HepG2 (cell line): ENCODE data around the gene ACAN. TPM values are rescaled to one million over a fixed set of nuclear protein-coding genes. Genes with fewer than 3 reads are reported as not detected.
A peak's percentile ranks its signal among the peaks of the same experiment; 100 is the strongest.

Source experiments
- CBFB ChIP-seq: sonication (generic); formaldehyde crosslinking; IDR thresholded peaks from 2 replicates; pipeline ENCODE4 v1.4.0; 2020; ENCODE audit warnings: missing genetic modification reagents
- CENPX ChIP-seq: sonication (generic); formaldehyde crosslinking; IDR thresholded peaks from 2 replicates; pipeline ENCODE4 v1.9.0; 2021; ENCODE audit warnings: mild to moderate bottlenecking, missing genetic modification reagents, moderate library complexity
- ESRRA ChIP-seq: sonication (generic); formaldehyde crosslinking; IDR thresholded peaks from 2 replicates; pipeline ENCODE4 v1.5.1; 2020; ENCODE audit warnings: mild to moderate bottlenecking, low read depth, missing genetic modification reagents
- ETV5 ChIP-seq: IDR thresholded peaks from 2 replicates; pipeline ENCODE4 v1.6.1; 2018; ENCODE audit warnings: missing biosample characterization, missing genetic modification reagents, inconsistent platforms, borderline replicate concordance
- HOXA7 ChIP-seq: sonication (generic); formaldehyde crosslinking; IDR thresholded peaks from 2 replicates; pipeline ENCODE4 v1.8.1; 2022; ENCODE audit warnings: mild to moderate bottlenecking, missing genetic modification reagents, moderate library complexity
- HOXA9 ChIP-seq: sonication (generic); formaldehyde crosslinking; IDR thresholded peaks from 2 replicates; pipeline ENCODE4 v1.8.1; 2022; ENCODE audit warnings: missing genetic modification reagents, mild to moderate bottlenecking, moderate library complexity, borderline replicate concordance
- KDM2A ChIP-seq: sonication (generic); formaldehyde crosslinking; IDR thresholded peaks from 2 replicates; pipeline ENCODE4 v1.4.0; 2020; ENCODE audit warnings: low read depth, missing genetic modification reagents, borderline replicate concordance
- KDM4B ChIP-seq: sonication (generic); formaldehyde crosslinking; IDR thresholded peaks from 2 replicates; pipeline ENCODE4 v1.4.0; 2020; ENCODE audit warnings: missing genetic modification reagents
- KMT2A ChIP-seq: sonication (generic); formaldehyde crosslinking; IDR thresholded peaks from 2 replicates; pipeline ENCODE4 v1.4.0; 2020; ENCODE audit warnings: missing genetic modification reagents
- MAFF ChIP-seq: IDR thresholded peaks from 2 replicates; pipeline ENCODE4 v1.6.1; 2011; ENCODE audit warnings: low read depth, low read length, improper control_type of control experiment
- MTF2 ChIP-seq: sonication (generic); formaldehyde crosslinking; IDR thresholded peaks from 2 replicates; pipeline ENCODE4 v1.5.0; 2020; ENCODE audit warnings: missing genetic modification reagents, borderline replicate concordance
- NFKB2 ChIP-seq: sonication (generic); formaldehyde crosslinking; IDR thresholded peaks from 2 replicates; pipeline ENCODE4 v1.4.0; 2020; ENCODE audit warnings: missing genetic modification reagents, borderline replicate concordance
- PHF8 ChIP-seq: sonication (generic); formaldehyde crosslinking; IDR thresholded peaks from 2 replicates; pipeline ENCODE4 v1.5.0; 2020; ENCODE audit warnings: missing genetic modification reagents
- SIN3A ChIP-seq: IDR thresholded peaks from 2 replicates; pipeline ENCODE4 v1.6.1; 2011; ENCODE audit warnings: low read depth, mild to moderate bottlenecking, control low read depth, low read length, borderline replicate concordance
- SIN3B ChIP-seq: fragments of 150-350 bp; IDR thresholded peaks from 2 replicates; pipeline ENCODE4 v1.6.1; 2014; ENCODE audit warnings: low read length
- SOX13 ChIP-seq, 3 experiments: fragments of 450-650 bp in 1 of 3; sonication (generic) in 1 of 3; formaldehyde crosslinking in 1 of 3; IDR thresholded peaks in 2 of 3; conservative IDR thresholded peaks in 1 of 3; 2 replicates each; pipeline versions ENCODE4 v1.5.0 to v1.6.1; 2016 to 2020; ENCODE audit warnings: antibody characterized with exemption in 1 of 3, mild to moderate bottlenecking in 1 of 3, missing compliant biosample characterization in 1 of 3, missing genetic modification reagents in 1 of 3, moderate library complexity in 1 of 3
- THAP11 ChIP-seq: IDR thresholded peaks from 2 replicates; pipeline ENCODE4 v1.6.1; 2016; ENCODE audit warnings: missing biosample characterization, missing genetic modification reagents
- TSC22D2 ChIP-seq: sonication (generic); formaldehyde crosslinking; IDR thresholded peaks from 2 replicates; pipeline ENCODE4 v1.5.1; 2020; ENCODE audit warnings: missing genetic modification reagents, mild to moderate bottlenecking, borderline replicate concordance
- ZBTB1 ChIP-seq: sonication (generic); formaldehyde crosslinking; IDR thresholded peaks from 2 replicates; pipeline ENCODE4 v1.4.0; 2020; ENCODE audit warnings: missing genetic modification reagents, borderline replicate concordance
- ZNF136 ChIP-seq: sonication (generic); formaldehyde crosslinking; IDR thresholded peaks from 2 replicates; pipeline ENCODE4 v1.8.1; 2022; ENCODE audit warnings: low read depth, mild to moderate bottlenecking, moderate library complexity, missing genetic modification reagents
- ZNF138 ChIP-seq: sonication (generic); formaldehyde crosslinking; IDR thresholded peaks from 2 replicates; pipeline ENCODE4 v1.5.0; 2020; ENCODE audit warnings: mild to moderate bottlenecking, low read depth, missing genetic modification reagents
- ZNF274 ChIP-seq: sonication (generic); formaldehyde crosslinking; IDR thresholded peaks from 2 replicates; pipeline ENCODE4 v1.5.1; 2020; ENCODE audit warnings: mild to moderate bottlenecking, missing genetic modification reagents
- ZNF34 ChIP-seq: sonication (generic); formaldehyde crosslinking; IDR thresholded peaks from 2 replicates; pipeline ENCODE4 v1.4.0; 2020; ENCODE audit warnings: mild to moderate bottlenecking, missing genetic modification reagents, borderline replicate concordance
- ZNF430 ChIP-seq: sonication (generic); formaldehyde crosslinking; IDR thresholded peaks from 2 replicates; pipeline ENCODE4 v1.9.0; 2021; ENCODE audit warnings: mild to moderate bottlenecking, missing genetic modification reagents
- ZNF432 ChIP-seq: sonication (generic); formaldehyde crosslinking; IDR thresholded peaks from 2 replicates; pipeline ENCODE4 v1.5.0; 2020; ENCODE audit warnings: missing genetic modification reagents, mild to moderate bottlenecking, borderline replicate concordance
- ZNF44 ChIP-seq: sonication (generic); formaldehyde crosslinking; IDR thresholded peaks from 2 replicates; pipeline ENCODE4 v1.5.1; 2020; ENCODE audit warnings: mild to moderate bottlenecking, missing genetic modification reagents
- ZNF672 ChIP-seq: sonication (generic); formaldehyde crosslinking; IDR thresholded peaks from 2 replicates; pipeline ENCODE4 v1.8.1; 2022; ENCODE audit warnings: missing genetic modification reagents
- polyA plus RNA-seq, 8 experiments: library from polyadenylated mRNA; depleted of rRNA in 3 of 8; stranded (reverse) in 7 of 8; unstranded in 1 of 8; fragments of >200 nt; fragmentation: Illumina TruSeq in 4 of 8; extraction: Trizol in 4 of 8; gene quantifications; 2 replicates each; pipeline versions ENCODE4 v1.2.1 to v1.2.3, GENCODE V29; 2011 to 2016; ENCODE audit warnings: low read depth in 4 of 8, missing spikeins in 1 of 8, mixed read lengths in 1 of 8; ENCODE audit not compliant: insufficient read depth in 1 of 8
- total RNA-seq, 5 experiments: library from RNA; depleted of rRNA; stranded (reverse); fragments of >200 nt; fragmentation: Illumina TruSeq; extraction: Trizol; gene quantifications; 2 replicates each; pipeline ENCODE4 v1.2.3, GENCODE V29; 2016; ENCODE audit warnings: low read depth in 1 of 5
- TF ChIP-seq, protein P1 (sequence below): sonication (generic); formaldehyde crosslinking; IDR thresholded peaks from 2 replicates; pipeline ENCODE4 v1.8.0; 2022; ENCODE audit warnings: mild to moderate bottlenecking, missing genetic modification reagents, borderline replicate concordance
- TF ChIP-seq, protein P2 (sequence below): IDR thresholded peaks from 2 replicates; pipeline ENCODE4 v1.6.1; 2016; ENCODE audit warnings: control low read depth

ACAN gene
- total and polyA plus RNA-seq, 2 of the 13 experiments (the other 11 are each of a cell fraction or from before 2014, with no cell fraction given) = not detected

DNA sequence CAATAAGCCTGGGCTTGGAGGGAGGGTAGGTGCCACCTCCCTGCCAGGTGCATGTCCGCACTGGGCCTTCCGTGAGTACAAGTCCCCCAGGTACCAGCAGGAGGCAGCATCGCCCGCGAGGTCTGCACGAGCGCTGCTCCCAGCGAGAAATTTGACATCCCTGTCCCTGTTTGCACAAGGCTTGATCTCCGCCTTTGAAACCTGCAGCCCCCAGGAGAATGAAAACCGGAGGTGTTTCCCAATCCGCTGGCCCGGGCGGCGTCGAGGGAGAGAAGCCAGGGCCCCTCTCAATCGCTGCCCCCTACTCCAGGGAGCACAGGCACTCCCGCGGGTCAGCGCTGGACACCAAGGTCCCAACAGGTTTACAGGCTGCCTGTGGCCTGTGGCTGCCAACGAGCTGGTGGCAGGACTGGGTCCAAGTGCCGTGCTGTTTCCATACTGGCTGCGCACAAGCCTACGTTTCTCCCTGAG lies 91.1 kb downstream of the ACAN start (continued):
- TF ChIP-seq ZNF44 = no peak
- no peak for TF ChIP-seq HOXA7 (CRISPR knock-in tag)
- 0 out of 2 replicates have a peak, but pooled peaks have one; percentile 37 for TF ChIP-seq ZNF136 (CRISPR knock-in tag)
- no peak for TF ChIP-seq ZNF138 (CRISPR knock-in tag)
- no peak for TF ChIP-seq ZNF430 (CRISPR knock-in tag)
- no peak for TF ChIP-seq KMT2A (CRISPR knock-in tag)
- TF ChIP-seq ZNF34 (CRISPR knock-in tag) = no peak
- no peak for TF ChIP-seq SIN3B
- no peak for TF ChIP-seq ZBTB1 (CRISPR knock-in tag)
- no peak for TF ChIP-seq ZNF672
- TF ChIP-seq MTF2 = no peak
- no peak for TF ChIP-seq KDM4B
- TF ChIP-seq, protein P1, sequence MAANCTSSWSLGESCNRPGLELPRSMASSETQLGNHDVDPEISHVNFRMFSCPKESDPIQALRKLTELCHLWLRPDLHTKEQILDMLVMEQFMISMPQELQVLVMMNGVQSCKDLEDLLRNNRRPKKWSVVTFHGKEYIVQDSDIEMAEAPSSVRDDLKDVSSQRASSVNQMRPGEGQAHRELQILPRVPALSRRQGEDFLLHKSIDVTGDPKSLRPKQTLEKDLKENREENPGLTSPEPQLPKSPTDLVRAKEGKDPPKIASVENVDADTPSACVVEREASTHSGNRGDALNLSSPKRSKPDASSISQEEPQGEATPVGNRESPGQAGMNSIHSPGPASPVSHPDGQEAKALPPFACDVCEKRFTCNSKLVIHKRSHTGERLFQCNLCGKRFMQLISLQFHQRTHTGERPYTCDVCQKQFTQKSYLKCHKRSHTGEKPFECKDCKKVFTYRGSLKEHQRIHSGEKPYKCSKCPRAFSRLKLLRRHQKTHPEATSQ (CRISPR knock-in tag) = no peak
- no peak for TF ChIP-seq HOXA9 (CRISPR knock-in tag)
- no peak for TF ChIP-seq MAFF
- TF ChIP-seq THAP11 (CRISPR knock-in tag) = no peak
- TF ChIP-seq KDM2A = peak; percentile 42; the same call in 1 of the 2 replicates
- TF ChIP-seq, protein P2, sequence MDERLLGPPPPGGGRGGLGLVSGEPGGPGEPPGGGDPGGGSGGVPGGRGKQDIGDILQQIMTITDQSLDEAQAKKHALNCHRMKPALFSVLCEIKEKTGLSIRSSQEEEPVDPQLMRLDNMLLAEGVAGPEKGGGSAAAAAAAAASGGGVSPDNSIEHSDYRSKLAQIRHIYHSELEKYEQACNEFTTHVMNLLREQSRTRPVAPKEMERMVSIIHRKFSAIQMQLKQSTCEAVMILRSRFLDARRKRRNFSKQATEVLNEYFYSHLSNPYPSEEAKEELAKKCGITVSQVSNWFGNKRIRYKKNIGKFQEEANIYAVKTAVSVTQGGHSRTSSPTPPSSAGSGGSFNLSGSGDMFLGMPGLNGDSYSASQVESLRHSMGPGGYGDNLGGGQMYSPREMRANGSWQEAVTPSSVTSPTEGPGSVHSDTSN = no peak
- TF ChIP-seq NFKB2 (CRISPR knock-in tag) = 0 out of 2 replicates have a peak, but pooled peaks have one; percentile 32
- no peak for TF ChIP-seq CENPX (CRISPR knock-in tag)
- TF ChIP-seq SIN3A = no peak
- TF ChIP-seq ETV5 (CRISPR knock-in tag) = no peak
- TF ChIP-seq SOX13 (IDR thresholded peaks at IDR 0.05) = no peak
- no peak for TF ChIP-seq SOX13 (CRISPR knock-in tag; conservative IDR thresholded peaks at IDR 0.05 in 1 of 2, IDR thresholded peaks at IDR 0.05 in 1 of 2)
- no peak for TF ChIP-seq TSC22D2 (CRISPR knock-in tag)
- TF ChIP-seq CBFB (CRISPR knock-in tag) = no peak
- TF ChIP-seq ZNF432 = no peak
- TF ChIP-seq PHF8 = no peak
- no peak for TF ChIP-seq ZNF274
- no peak for TF ChIP-seq ESRRA (CRISPR knock-in tag)
